Neutrophil (primary cell): Measurements from ENCODE around the gene KCNH8.

ENCODE experiments used
- H3K27ac ChIP-seq: fragments of 200-600 bp; sonication (generic); 2 replicates; pipeline ENCODE4 v1.5.1; 2016; ENCODE audit warnings: mild to moderate bottlenecking, moderate library complexity
- H3K27me3 ChIP-seq: fragments of 200-600 bp; sonication (generic); 2 replicates; pipeline ENCODE4 v1.6.0; 2016; ENCODE audit warnings: mild to moderate bottlenecking
- H3K36me3 ChIP-seq: fragments of 200-600 bp; sonication (generic); 2 replicates; pipeline ENCODE4 v1.5.1; 2017
- H3K4me1 ChIP-seq, 2 experiments: fragments of 200-600 bp in 1 of 2; sonication (generic) in 1 of 2; 1 replicate in 1 of 2; 2 replicates in 1 of 2; pipeline versions ENCODE4 v1.5.1 to v1.6.1; 2013 to 2016; ENCODE audit warnings: low read depth in 1 of 2, low read length in 1 of 2, mild to moderate bottlenecking in 1 of 2, moderate library complexity in 1 of 2; ENCODE audit not compliant: control insufficient read depth in 1 of 2, insufficient read depth in 1 of 2
- H3K4me3 ChIP-seq, 2 experiments: fragments of 200-600 bp in 1 of 2; sonication (generic) in 1 of 2; 1 replicate in 1 of 2; 2 replicates in 1 of 2; pipeline ENCODE4 v1.5.1; 2013 to 2016; ENCODE audit warnings: low read depth in 1 of 2, low read length in 1 of 2, mild to moderate bottlenecking in 1 of 2, moderate library complexity in 1 of 2
- H3K9me3 ChIP-seq: fragments of 200-600 bp; sonication (generic); 2 replicates; pipeline ENCODE4 v1.5.1; 2016
- CTCF ChIP-seq: fragments of 200-600 bp; sonication (generic); IDR thresholded peaks from 2 replicates; pipeline ENCODE4 v1.5.1; 2016; ENCODE audit warnings: antibody characterized with exemption

The KCNH8 gene

GRCh38 chr3:19348500-19348899 is 200.2 kb downstream of the KCNH8 start:
- no peak overlapping the region for H3K4me3 ChIP-seq
- H3K36me3 ChIP-seq, result no peaks in the 10 kb centered on the region
- no peak for TF ChIP-seq CTCF
- H3K27ac ChIP-seq, result no peak overlapping the region
- no peaks in the 10 kb centered on the region for H3K4me1 ChIP-seq
- H3K27me3 ChIP-seq, result no peaks in the 10 kb centered on the region
- H3K9me3 ChIP-seq, result no peaks in the 10 kb centered on the region

- Histone ChIP-seq H3K27me3 (no peaks in the 10 kb centered on the region), H3K27ac (no peak overlapping the region), H3K4me3 (no peak overlapping the region), H3K36me3 (no peaks in the 10 kb centered on the region), H3K9me3 (no peaks in the 10 kb centered on the region), H3K4me1 (no peaks in the 10 kb centered on the region)
- no peak for TF ChIP-seq CTCF
These were observed 200.7 kb downstream of the KCNH8 start for GRCh38 chr3:19348941-19349564.

GRCh38 chr3:19357947-19358346 is 209.6 kb downstream of the KCNH8 start:
- no peaks in the 10 kb centered on the region for H3K36me3 ChIP-seq
- TF ChIP-seq CTCF, result no peak
- no peak overlapping the region for H3K4me3 ChIP-seq
- no peak overlapping the region for H3K27ac ChIP-seq
- no peaks in the 10 kb centered on the region for H3K9me3 ChIP-seq
- no peaks in the 10 kb centered on the region for H3K27me3 ChIP-seq
- no peaks in the 10 kb centered on the region for H3K4me1 ChIP-seq

GRCh38 chr3:19363071-19363470 is 214.8 kb downstream of the KCNH8 start:
- no peaks in the 10 kb centered on the region for H3K9me3 ChIP-seq
- H3K4me1 ChIP-seq, result no peaks in the 10 kb centered on the region
- no peak overlapping the region for H3K4me3 ChIP-seq
- H3K36me3 ChIP-seq, result no peaks in the 10 kb centered on the region
- no peaks in the 10 kb centered on the region for H3K27me3 ChIP-seq
- no peak overlapping the region for H3K27ac ChIP-seq
- no peak for TF ChIP-seq CTCF

- Histone ChIP-seq H3K9me3 (no peaks in the 10 kb centered on the region), H3K27me3 (no peaks in the 10 kb centered on the region), H3K4me1 (no peaks in the 10 kb centered on the region), H3K4me3 (no peak overlapping the region), H3K36me3 (no peaks in the 10 kb centered on the region), H3K27ac (no peak overlapping the region)
- TF ChIP-seq CTCF, result no peak
These were observed 215.8 kb downstream of the KCNH8 start for GRCh38 chr3:19364148-19364547.

GRCh38 chr3:19365471-19365870 is 217.2 kb downstream of the KCNH8 start:
- H3K27ac ChIP-seq, result no peak overlapping the region
- no peaks in the 10 kb centered on the region for H3K36me3 ChIP-seq
- no peaks in the 10 kb centered on the region for H3K27me3 ChIP-seq
- H3K9me3 ChIP-seq, result no peaks in the 10 kb centered on the region
- no peak overlapping the region for H3K4me3 ChIP-seq
- H3K4me1 ChIP-seq, result no peaks in the 10 kb centered on the region
- TF ChIP-seq CTCF, result no peak
